SK-N-SH (cell line): Measurements from ENCODE around the gene APP. TPM values are rescaled to one million over a fixed set of nuclear protein-coding genes. Genes with fewer than 3 reads are reported as not detected.

Source experiments
- CTCF ChIA-PET: fragments of 300-600, 350-600 bp; formaldehyde crosslinking; extraction: SDS; loops from one replicate; lab custom pipeline; 2021; lab: Yijun Ruan, JAX
- POLR2A ChIA-PET: fragments of 350-600 bp; sonication (Branson Sonifier 250); formaldehyde crosslinking; extraction: SDS; loops from one replicate; lab custom pipeline; 2020; ENCODE audit warnings: antibody characterized with exemption, inconsistent platforms; lab: Yijun Ruan, JAX
- DNase-seq: peaks from one replicate; pipeline ENCODE4 v3.0.0; 2012
- H2AFZ ChIP-seq: fragments of 200-600 bp; sonication (generic); 2 replicates; pipeline ENCODE4 v1.8.1; 2016; ENCODE audit warnings: antibody characterized with exemption, mild to moderate bottlenecking, low read depth
- H3F3A ChIP-seq: fragments of 200-600 bp; sonication (generic); replicated peaks from 2 replicates; pipeline ENCODE3; 2016; ENCODE audit warnings: antibody characterized with exemption, mild to moderate bottlenecking; ENCODE audit not compliant: insufficient read depth
- H3K27ac ChIP-seq, 2 experiments: fragments of 200-500 bp in 1 of 2; fragments of 200-600 bp in 1 of 2; sonication (Bioruptor generic) in 1 of 2; sonication (generic), shearing (Covaris generic) in 1 of 2; 2 replicates each; pipeline versions ENCODE4 v1.5.1 to v1.6.1; 2014 to 2016; ENCODE audit warnings: low read depth in 2 of 2, inconsistent platforms in 1 of 2, low read length in 1 of 2, mild to moderate bottlenecking in 1 of 2, mixed read lengths in 1 of 2
- H3K27me3 ChIP-seq: fragments of 200-600 bp; sonication (generic), shearing (Covaris generic); 2 replicates; pipeline ENCODE4 v1.6.1; 2016; ENCODE audit warnings: mixed run types; ENCODE audit not compliant: insufficient read depth
- H3K36me3 ChIP-seq, 2 experiments: fragments of 200-500 bp in 1 of 2; fragments of 200-600 bp in 1 of 2; sonication (Bioruptor generic) in 1 of 2; sonication (generic) in 1 of 2; replicated peaks in 1 of 2; 2 replicates each; pipeline versions ENCODE3 to v1.5.1; 2014 to 2016; ENCODE audit warnings: low read length in 1 of 2, mild to moderate bottlenecking in 1 of 2; ENCODE audit not compliant: insufficient read depth in 2 of 2, control insufficient read depth in 1 of 2
- H3K4me1 ChIP-seq, 2 experiments: fragments of 200-500 bp in 1 of 2; fragments of 200-600 bp in 1 of 2; sonication (Bioruptor generic) in 1 of 2; sonication (generic), shearing (Covaris generic) in 1 of 2; 2 replicates each; pipeline versions ENCODE4 v1.5.1 to v1.6.1; 2014 to 2016; ENCODE audit warnings: low read depth in 1 of 2, low read length in 1 of 2, mixed run types in 1 of 2; ENCODE audit not compliant: insufficient read depth in 2 of 2, control insufficient read depth in 1 of 2
- H3K4me2 ChIP-seq: fragments of 200-600 bp; sonication (generic), shearing (Covaris generic); 2 replicates; pipeline ENCODE4 v1.6.1; 2017; ENCODE audit warnings: mixed run types
- H3K4me3 ChIP-seq, 2 experiments: fragments of 200-500 bp in 1 of 2; fragments of 200-600 bp in 1 of 2; sonication (Bioruptor generic) in 1 of 2; sonication (generic), shearing (Covaris generic) in 1 of 2; 2 replicates each; pipeline versions ENCODE4 v1.5.1 to v1.8.1; 2014 to 2016; ENCODE audit warnings: low read depth in 2 of 2, inconsistent platforms in 1 of 2, low read length in 1 of 2, mild to moderate bottlenecking in 1 of 2, mixed read lengths in 1 of 2, moderate library complexity in 1 of 2
- H3K79me2 ChIP-seq: fragments of 200-600 bp; sonication (generic); 2 replicates; pipeline ENCODE4 v1.8.1; 2017; ENCODE audit warnings: mild to moderate bottlenecking; ENCODE audit not compliant: insufficient read depth
- H3K9ac ChIP-seq: fragments of 200-600 bp; sonication (generic); 2 replicates; pipeline ENCODE4 v1.6.1; 2017; ENCODE audit warnings: mixed run types
- H3K9me2 ChIP-seq: fragments of 200-600 bp; sonication (generic); 2 replicates; pipeline ENCODE4 v1.6.1; 2017; ENCODE audit warnings: mixed run types
- H3K9me3 ChIP-seq: fragments of 200-600 bp; sonication (generic); 2 replicates; pipeline ENCODE4 v1.6.1; 2017; ENCODE audit warnings: mixed run types, mild to moderate bottlenecking, moderate library complexity
- H4K20me1 ChIP-seq: fragments of 200-600 bp; sonication (generic); 2 replicates; pipeline ENCODE4 v1.6.1; 2017; ENCODE audit warnings: mild to moderate bottlenecking, mixed run types; ENCODE audit not compliant: insufficient read depth
- EP300 ChIP-seq, 2 experiments: IDR thresholded peaks; 2 replicates each; pipeline versions ENCODE4 v1.4.0 to v1.6.1; 2012; ENCODE audit warnings: borderline replicate concordance in 1 of 2, low read depth in 1 of 2, low read length in 1 of 2
- FOSL2 ChIP-seq: IDR thresholded peaks from 2 replicates; pipeline ENCODE4 v1.4.0; 2012; ENCODE audit warnings: low read depth, mild to moderate bottlenecking, moderate library complexity, borderline replicate concordance
- FOXJ3 ChIP-seq: sonication (generic); formaldehyde crosslinking; IDR thresholded peaks from 2 replicates; pipeline ENCODE4 v1.5.1; 2020; ENCODE audit warnings: mild to moderate bottlenecking, missing genetic modification reagents
- FOXM1 ChIP-seq: IDR thresholded peaks from 2 replicates; pipeline ENCODE4 v1.4.0; 2012; ENCODE audit warnings: low read depth, mild to moderate bottlenecking
- GABPA ChIP-seq: IDR thresholded peaks from 2 replicates; pipeline ENCODE4 v1.4.0; 2012; ENCODE audit warnings: low read depth, mild to moderate bottlenecking
- MXI1 ChIP-seq: IDR thresholded peaks from 2 replicates; pipeline ENCODE4 v1.6.1; 2012; ENCODE audit warnings: mild to moderate bottlenecking, low read depth, low read length, improper control_type of control experiment
- POLR2AphosphoS5 ChIP-seq: IDR thresholded peaks from 2 replicates; pipeline ENCODE4 v1.6.1; 2012; ENCODE audit warnings: low read depth, low read length
- RCOR1 ChIP-seq: fragments of 150-350 bp; IDR thresholded peaks from 2 replicates; pipeline ENCODE4 v1.6.1; 2017; ENCODE audit warnings: antibody characterized with exemption, low read length
- RFX5 ChIP-seq: IDR thresholded peaks from 2 replicates; pipeline ENCODE4 v1.6.1; 2012; ENCODE audit warnings: mild to moderate bottlenecking, improper control_type of control experiment, low read length
- RXRA ChIP-seq: IDR thresholded peaks from 2 replicates; pipeline ENCODE4 v1.4.0; 2012; ENCODE audit warnings: low read depth, mild to moderate bottlenecking, borderline replicate concordance
- SIN3A ChIP-seq: IDR thresholded peaks from 2 replicates; pipeline ENCODE4 v1.6.1; 2012; ENCODE audit warnings: low read depth, mild to moderate bottlenecking, low read length, moderate library complexity, borderline replicate concordance
- TCF12 ChIP-seq: IDR thresholded peaks from 2 replicates; pipeline ENCODE4 v1.4.0; 2012
- TEAD4 ChIP-seq: IDR thresholded peaks from 2 replicates; pipeline ENCODE4 v1.4.0; 2012; ENCODE audit warnings: mild to moderate bottlenecking, borderline replicate concordance; ENCODE audit not compliant: insufficient read depth
- USF2 ChIP-seq: fragments of 150-350 bp; IDR thresholded peaks from 2 replicates; pipeline ENCODE4 v1.6.1; 2017; ENCODE audit warnings: antibody characterized with exemption, low read length, low read depth, borderline replicate concordance
- YY1 ChIP-seq: IDR thresholded peaks from 2 replicates; pipeline ENCODE4 v1.4.0; 2012; ENCODE audit warnings: low read depth, mild to moderate bottlenecking
- WGBS: methylation state at CpG from one replicate; pipeline ENCODE4 v1.1.6; 2017; ENCODE audit warnings: low lambda C conversion rate; 5-methylcytosine and 5-hydroxymethylcytosine counted together
- polyA plus RNA-seq, 3 experiments: library from polyadenylated mRNA; depleted of rRNA; stranded (reverse); fragments of >200 nt; gene quantifications; 2 replicates each; pipeline ENCODE4 v1.2.3, GENCODE V29; 2012
- TF ChIP-seq, protein P1 (sequence below): IDR thresholded peaks from 2 replicates; pipeline ENCODE4 v1.4.0; 2012; ENCODE audit warnings: low read depth, borderline replicate concordance
- TF ChIP-seq, protein P2 (sequence below): fragments of 150-350 bp; IDR thresholded peaks from 2 replicates; pipeline ENCODE4 v1.6.1; 2016; ENCODE audit warnings: mild to moderate bottlenecking, low read depth, low read length

The APP gene
- polyA plus RNA-seq, 1 of the 3 experiments (the other 2 are of a cell fraction) = 780 TPM

GRCh38 chr21:25906587-25906986 is 264.0 kb downstream of the APP start:
- Histone ChIP-seq H3K79me2 (no peaks in the 10 kb centered on the region), H3K4me2 (no peak overlapping the region), H3K9ac (no peak overlapping the region)
- no peak for TF ChIP-seq USF2
- TF ChIP-seq, all 33 proteins: peak for 0
- Histone ChIP-seq H3F3A (peaks cover 22% of the 10 kb centered on the region), H3K36me3 (peaks cover 16 to 21% of the 10 kb centered on the region in 2 experiments), H3K27ac (no peak overlapping the region; a peak in 1 of 4 replicates), H4K20me1 (no peaks in the 10 kb centered on the region), H3K4me3 (no peak overlapping the region), H3K9me2 (no peaks in the 10 kb centered on the region), H3K9me3 (no peaks in the 10 kb centered on the region), H2AFZ (no peak overlapping the region), H3K27me3 (no peaks in the 10 kb centered on the region), H3K4me1 (peaks cover 4 to 24% of the 10 kb centered on the region in 2 experiments; a peak in 3 of 4 replicates)
- POLR2A ChIA-PET = no interaction called here
- 96% methylated on average over 7 of the region's 7 CpGs for WGBS
- CTCF ChIA-PET = interaction anchor here (1.0 to 1.5 kb wide), 4 partner anchors 11 to 265 kb away, joined by 3 to 4 read pairs (median 4); no protein-coding TSS in a partner anchor
- DNase-seq = no peak

DNA sequence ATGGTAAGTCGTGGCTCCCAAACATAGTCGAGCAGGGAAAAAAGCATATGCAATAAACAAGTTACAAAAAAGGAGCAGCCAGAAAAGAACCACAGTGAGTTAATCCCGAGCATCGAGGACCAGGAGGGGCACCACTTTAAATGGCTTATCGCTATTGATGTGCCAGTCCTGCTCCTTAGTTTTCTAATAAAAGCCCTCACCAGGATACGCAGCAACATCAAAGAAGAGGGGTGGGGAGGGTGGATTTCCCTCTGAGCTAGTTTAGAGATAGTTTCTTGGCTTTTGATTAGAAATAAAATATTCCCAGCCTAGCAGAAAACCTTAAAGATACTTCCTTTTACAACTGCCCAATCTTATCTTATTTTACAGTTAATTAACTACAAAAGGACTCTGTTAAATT is 265.4 kb downstream of the APP start:
- ChIA-PET CTCF (interaction anchor here (1.3 kb wide), 1 partner anchor 61 kb away, joined by 3 read pairs; no protein-coding TSS in a partner anchor), POLR2A (no interaction called here)
- Histone ChIP-seq H3K27me3 (no peaks in the 10 kb centered on the region), H3K36me3 (peaks cover 11 to 17% of the 10 kb centered on the region in 2 experiments), H3K9ac (no peak overlapping the region), H3K4me2 (no peak overlapping the region), H3K9me3 (no peaks in the 10 kb centered on the region), H3K9me2 (no peaks in the 10 kb centered on the region), H3F3A (peaks cover 24% of the 10 kb centered on the region), H3K27ac (no peak overlapping the region; a peak in 1 of 4 replicates), H2AFZ (no peak overlapping the region), H3K4me1 (peaks cover 4 to 24% of the 10 kb centered on the region in 2 experiments; a peak in 3 of 4 replicates), H3K79me2 (no peaks in the 10 kb centered on the region), H4K20me1 (no peaks in the 10 kb centered on the region), H3K4me3 (no peak overlapping the region)
- no peak for TF ChIP-seq POLR2AphosphoS5
- no peak for TF ChIP-seq GABPA
- no peak for TF ChIP-seq EP300 (IDR thresholded peaks at IDR 0.05; ENCODE audit: borderline replicate concordance in 1 of 2, low read depth in 1 of 2, low read length in 1 of 2)
- TF ChIP-seq USF2 = no peak
- no peak for TF ChIP-seq RCOR1
- TF ChIP-seq TEAD4 = no peak
- TF ChIP-seq, protein P1, sequence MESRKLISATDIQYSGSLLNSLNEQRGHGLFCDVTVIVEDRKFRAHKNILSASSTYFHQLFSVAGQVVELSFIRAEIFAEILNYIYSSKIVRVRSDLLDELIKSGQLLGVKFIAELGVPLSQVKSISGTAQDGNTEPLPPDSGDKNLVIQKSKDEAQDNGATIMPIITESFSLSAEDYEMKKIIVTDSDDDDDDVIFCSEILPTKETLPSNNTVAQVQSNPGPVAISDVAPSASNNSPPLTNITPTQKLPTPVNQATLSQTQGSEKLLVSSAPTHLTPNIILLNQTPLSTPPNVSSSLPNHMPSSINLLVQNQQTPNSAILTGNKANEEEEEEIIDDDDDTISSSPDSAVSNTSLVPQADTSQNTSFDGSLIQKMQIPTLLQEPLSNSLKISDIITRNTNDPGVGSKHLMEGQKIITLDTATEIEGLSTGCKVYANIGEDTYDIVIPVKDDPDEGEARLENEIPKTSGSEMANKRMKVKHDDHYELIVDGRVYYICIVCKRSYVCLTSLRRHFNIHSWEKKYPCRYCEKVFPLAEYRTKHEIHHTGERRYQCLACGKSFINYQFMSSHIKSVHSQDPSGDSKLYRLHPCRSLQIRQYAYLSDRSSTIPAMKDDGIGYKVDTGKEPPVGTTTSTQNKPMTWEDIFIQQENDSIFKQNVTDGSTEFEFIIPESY = no peak
- TF ChIP-seq FOSL2 = no peak
- no peak for TF ChIP-seq FOXM1
- TF ChIP-seq TCF12 = no peak
- TF ChIP-seq, protein P2, sequence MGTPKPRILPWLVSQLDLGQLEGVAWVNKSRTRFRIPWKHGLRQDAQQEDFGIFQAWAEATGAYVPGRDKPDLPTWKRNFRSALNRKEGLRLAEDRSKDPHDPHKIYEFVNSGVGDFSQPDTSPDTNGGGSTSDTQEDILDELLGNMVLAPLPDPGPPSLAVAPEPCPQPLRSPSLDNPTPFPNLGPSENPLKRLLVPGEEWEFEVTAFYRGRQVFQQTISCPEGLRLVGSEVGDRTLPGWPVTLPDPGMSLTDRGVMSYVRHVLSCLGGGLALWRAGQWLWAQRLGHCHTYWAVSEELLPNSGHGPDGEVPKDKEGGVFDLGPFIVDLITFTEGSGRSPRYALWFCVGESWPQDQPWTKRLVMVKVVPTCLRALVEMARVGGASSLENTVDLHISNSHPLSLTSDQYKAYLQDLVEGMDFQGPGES = no peak
- TF ChIP-seq MXI1 = no peak
- no peak for TF ChIP-seq RFX5
- TF ChIP-seq RXRA = no peak
- no peak for TF ChIP-seq FOXJ3 (CRISPR knock-in tag)
- TF ChIP-seq SIN3A = no peak
- TF ChIP-seq YY1 = no peak
- no peak for DNase-seq
- WGBS = 93% methylated on average over 6 of the region's 6 CpGs
